Measurements from ENCODE around the gene OR4F17. TPM values are rescaled to one million over a fixed set of nuclear protein-coding genes. Genes with fewer than 3 reads are reported as not detected.

The OR4F17 gene, protein sequence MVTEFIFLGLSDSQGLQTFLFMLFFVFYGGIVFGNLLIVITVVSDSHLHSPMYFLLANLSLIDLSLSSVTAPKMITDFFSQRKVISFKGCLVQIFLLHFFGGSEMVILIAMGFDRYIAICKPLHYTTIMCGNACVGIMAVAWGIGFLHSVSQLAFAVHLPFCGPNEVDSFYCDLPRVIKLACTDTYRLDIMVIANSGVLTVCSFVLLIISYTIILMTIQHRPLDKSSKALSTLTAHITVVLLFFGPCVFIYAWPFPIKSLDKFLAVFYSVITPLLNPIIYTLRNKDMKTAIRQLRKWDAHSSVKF
- total RNA-seq = not detected in 2 replicates

DNA sequence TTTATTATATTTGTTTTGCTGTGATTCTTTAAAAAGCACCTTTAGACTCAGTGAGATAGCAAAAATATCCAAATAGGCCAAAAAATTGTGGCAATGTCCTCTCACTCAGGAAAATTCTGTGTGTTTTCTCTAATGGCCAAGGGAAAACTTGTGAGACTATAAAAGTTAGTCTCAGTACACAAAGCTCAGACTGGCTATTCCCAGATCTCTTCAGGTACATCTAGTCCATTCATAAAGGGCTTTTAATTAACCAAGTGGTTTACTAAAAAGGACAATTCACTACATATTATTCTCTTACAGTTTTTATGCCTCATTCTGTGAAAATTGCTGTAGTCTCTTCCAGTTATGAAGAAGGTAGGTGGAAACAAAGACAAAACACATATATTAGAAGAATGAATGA, at the start of gene OR4F17:
Gene OR4F17, plus strand, starts transcription at position 301 of the 400 bp plus-strand sequence. CDS start 3,575 bp downstream, outside the sequence.

Other genes with a start within 250 kb of the OR4F17 start
- gene PLPP2, start 184.3 kb downstream of the OR4F17 start, total RNA-seq = 29.2 and 38.9 TPM in 2 replicates
- gene MIER2, start 237.7 kb downstream of the OR4F17 start, total RNA-seq = 30.0 and 36.9 TPM in 2 replicates